Amniotic stem cell (primary cell): Measurements from ENCODE around the gene HSBP1L1.

Source experiments
- DNase-seq: peaks from one replicate; lab custom pipeline; 2025; lab: John Stamatoyannopoulos, UW

Gene HSBP1L1

GRCh38 chr18:79961527-79962291 is 2.7 kb upstream of the HSBP1L1 start:
- no peak for DNase-seq

- no peak for DNase-seq
Measured at GRCh38 chr18:79962311-79962710, 2.1 kb upstream of the HSBP1L1 start.

GRCh38 chr18:79962835-79963657 is 1.4 kb upstream of the HSBP1L1 start:
- DNase-seq: no peak

GRCh38 chr18:79963658-79964329 is 649 bp upstream of the HSBP1L1 start:
- no peak for DNase-seq

- no peak for DNase-seq
Measured at GRCh38 chr18:79965119-79965902, 868 bp downstream of the HSBP1L1 start.

DNA sequence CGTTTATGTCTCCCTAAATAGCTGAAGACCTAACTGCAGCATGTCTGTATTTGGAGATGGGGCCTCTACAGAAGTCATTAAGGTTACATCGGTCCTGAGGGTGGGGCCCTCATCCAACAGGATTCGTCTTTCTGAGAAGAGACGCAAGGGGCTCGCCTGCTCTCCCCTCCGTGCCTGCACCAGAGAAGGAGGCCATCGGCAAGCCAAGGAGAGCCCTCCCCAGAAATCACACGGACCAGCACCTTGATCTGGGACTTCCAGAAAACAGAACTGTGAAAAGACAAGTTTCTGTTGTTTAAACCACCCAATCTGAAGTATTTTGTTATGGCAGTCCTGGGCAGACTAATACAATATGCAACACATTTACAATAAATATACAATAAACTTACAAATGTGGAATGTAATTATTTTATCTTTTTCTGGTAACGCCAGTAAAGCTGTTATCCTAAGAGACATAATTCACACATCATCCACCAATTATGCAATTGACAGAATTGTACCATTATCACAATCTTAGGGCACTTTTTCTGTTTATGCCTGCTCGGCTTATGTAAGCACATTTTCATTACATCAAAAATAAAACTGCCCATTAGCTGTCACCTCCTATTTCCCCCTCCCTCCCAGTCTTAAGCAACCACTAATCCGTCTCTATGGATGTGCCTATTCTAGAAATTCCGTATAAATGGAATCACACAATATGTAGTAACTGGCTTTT is 6.1 kb downstream of the HSBP1L1 start:
- DNase-seq: no peak

DNA sequence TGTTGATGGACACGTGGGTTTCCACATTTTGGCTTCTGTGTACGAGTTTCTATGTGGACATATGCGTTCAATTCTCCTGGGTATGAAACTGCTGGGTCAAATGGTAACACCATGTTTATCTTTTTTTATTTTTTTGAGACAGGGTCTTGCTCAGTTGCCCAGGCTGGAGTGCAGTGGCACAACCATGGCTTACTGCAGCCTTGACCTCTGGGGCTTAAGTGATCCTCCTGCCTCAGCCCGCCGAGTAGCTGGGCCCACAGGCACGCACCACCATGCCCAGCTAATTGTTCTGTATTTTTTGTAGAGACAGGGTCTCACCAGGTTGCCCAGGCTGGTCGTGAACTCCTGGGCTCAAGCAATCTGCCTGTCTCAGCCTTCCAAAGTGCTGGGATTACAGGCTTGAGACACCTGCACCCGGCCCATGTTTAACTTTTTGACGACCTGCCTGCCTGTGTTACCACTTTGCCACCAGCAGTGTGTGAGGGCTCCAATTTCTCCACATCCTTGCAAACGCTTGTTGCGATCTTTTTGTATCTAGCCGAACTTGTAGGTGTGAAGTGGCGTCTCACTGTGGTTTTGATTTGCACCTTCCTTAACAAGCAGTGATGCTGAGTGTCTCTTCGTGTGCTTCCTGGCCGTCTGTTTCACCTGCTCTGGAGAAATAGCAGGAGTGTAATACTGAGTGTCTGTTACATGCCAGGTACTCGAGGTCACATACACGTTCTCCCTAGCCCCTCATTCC is 6.9 kb downstream of the HSBP1L1 start:
- DNase-seq: no peak

- no peak for DNase-seq
Measured at GRCh38 chr18:79971986-79972385, 7.5 kb downstream of the HSBP1L1 start.

GRCh38 chr18:79972720-79973119 is 8.3 kb downstream of the HSBP1L1 start:
- no peak for DNase-seq

DNA sequence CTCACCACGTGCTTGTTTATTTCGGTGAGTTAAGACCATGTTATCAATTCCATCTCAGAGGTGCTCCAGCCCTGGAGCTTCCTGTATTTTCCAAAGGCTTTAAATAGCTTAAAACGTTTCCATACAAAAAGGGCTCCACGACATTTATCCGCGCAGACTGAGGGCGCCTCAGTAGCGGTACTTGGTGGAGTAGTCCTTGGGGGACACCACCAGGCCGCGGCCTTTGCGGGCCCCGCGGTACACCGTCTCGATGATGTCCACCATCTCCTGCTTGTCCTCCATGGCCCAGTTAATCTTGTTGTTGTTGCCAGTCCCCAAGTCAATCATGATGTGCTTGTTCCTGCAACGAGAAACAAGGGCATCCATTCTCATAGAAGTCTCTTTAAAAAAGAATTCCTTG is 9.1 kb downstream of the HSBP1L1 start:
- no peak for DNase-seq

DNA sequence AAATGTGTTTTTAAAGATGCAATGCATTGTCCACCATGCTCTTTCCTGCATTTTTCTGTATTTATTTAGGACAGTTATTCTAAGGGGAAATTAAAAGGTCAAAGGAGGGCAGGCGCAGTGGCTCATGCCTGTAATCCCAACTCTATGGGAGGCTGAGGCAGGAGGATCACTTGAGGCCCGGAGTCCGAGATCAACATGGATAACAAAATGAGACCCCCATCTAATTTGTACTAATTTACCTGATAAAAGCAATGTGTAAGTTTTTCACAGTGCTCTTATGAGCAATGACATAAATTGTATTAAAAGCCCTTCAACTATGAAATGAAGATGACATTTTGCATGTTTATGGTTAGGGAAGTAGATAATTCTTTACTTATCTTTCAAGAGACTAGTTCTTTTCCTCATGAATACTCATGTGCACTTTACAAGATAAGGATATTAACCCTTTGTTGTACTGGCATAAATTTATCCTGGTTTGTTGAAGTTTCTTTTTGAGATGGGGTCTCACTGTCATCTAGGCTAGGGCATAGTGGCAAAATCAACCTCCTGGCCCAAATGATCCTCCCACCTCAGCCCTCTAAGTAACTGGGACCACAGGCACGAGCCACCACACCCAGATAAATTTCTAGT is 9.7 kb downstream of the HSBP1L1 start:
- DNase-seq: no peak

DNA sequence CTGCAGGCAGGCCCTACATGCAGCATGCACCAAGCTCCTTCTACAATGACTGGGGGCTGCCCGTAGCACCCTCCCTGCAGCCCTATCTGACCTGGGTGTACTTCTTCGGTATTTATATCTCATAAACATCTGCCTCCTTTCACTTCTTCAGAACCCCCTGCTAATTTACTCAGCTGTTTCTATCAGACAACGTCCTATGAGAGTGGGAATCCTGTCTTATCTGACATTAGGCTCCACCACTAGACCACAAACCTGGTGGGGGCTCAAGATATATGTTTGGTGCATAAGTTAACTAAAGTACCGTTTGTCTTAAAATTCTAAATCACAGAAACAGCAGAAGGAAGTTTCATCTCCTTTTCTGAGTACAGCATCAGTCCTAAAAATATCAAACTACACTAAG is 10.6 kb downstream of the HSBP1L1 start:
- no peak for DNase-seq

- DNase-seq: no peak
Measured at GRCh38 chr18:79975985-79976680, 11.7 kb downstream of the HSBP1L1 start.

DNA sequence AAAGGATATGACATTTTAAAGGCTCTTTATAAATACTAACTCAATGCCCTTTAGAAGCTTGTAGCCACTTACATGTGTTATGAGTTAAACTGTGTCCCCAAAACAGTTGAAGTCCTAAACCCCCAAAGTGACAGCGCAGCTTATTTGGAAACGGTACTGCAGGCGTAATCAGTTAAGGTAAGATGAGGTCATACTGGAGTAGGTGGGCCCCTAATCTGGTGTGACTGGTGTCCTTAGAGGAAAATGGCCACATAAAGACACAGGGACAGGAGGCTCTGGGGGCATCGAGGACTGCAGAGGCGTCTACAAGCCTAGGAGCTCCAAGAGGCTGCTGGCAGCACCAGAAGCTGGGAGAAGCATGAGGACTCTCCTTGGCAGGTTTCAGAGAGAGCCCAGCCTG is 15.4 kb downstream of the HSBP1L1 start:
- DNase-seq: no peak

DNA sequence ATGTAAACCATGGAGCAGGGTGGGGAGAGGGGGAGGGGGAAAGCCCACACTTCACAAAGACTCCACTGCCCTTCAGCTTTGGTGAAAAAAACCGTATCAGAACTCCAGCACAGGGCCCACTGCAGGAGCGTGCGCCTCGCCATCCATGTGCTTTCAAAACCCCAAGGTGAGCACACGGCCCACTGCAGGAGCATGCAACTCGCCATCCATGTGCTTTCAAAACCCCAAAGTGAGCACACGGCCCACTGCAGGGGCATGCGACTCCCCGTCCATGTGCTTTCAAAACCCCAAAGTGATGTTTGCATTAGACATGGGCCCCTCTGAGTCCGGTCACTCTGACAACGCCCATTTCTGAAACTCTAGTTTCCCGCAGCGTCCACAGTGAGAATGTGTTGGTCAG is 16.1 kb downstream of the HSBP1L1 start:
- no peak for DNase-seq

DNA sequence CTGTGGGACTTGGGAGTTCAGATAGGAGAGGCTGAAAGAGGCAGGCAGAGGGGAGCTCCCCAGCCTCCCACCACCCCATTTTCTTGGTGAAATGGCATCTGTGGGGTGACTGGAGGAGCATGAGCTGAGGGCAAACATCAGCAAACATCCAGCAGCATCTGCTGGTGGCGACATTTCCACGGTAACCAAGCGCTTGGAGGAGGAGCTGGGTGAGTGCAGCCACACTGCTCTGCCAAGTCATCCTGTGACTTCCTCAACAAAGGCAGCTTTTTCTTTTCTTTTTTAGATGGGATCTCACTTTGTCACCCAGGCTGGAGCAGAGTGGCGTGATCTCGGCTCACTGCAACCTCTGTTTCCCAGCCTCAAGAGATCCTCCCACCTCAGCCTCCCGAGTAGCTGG is 18.3 kb downstream of the HSBP1L1 start:
- no peak for DNase-seq

DNA sequence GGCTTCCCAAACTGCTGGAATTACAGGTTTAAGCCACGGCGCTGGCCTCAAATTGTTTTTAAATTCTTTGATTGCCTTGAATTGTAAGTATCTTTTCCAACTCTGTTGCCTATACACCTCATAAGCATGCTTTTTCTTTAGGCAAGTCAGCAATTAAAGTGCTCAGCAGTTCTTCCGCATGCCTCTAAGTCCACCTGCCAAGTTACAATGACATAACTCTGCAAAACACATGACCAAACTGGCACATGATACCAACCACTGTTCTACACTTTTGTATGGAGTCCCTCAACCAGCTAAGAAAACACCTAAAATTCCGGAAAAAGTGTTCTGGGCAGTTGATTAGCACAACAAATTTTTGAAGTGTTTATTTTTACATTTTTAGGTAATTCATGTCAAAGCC is 18.8 kb downstream of the HSBP1L1 start:
- no peak for DNase-seq

GRCh38 chr18:79983793-79984192 is 19.4 kb downstream of the HSBP1L1 start:
- DNase-seq: no peak

- no peak for DNase-seq
Measured at GRCh38 chr18:79985172-79985571, 20.7 kb downstream of the HSBP1L1 start.

DNA sequence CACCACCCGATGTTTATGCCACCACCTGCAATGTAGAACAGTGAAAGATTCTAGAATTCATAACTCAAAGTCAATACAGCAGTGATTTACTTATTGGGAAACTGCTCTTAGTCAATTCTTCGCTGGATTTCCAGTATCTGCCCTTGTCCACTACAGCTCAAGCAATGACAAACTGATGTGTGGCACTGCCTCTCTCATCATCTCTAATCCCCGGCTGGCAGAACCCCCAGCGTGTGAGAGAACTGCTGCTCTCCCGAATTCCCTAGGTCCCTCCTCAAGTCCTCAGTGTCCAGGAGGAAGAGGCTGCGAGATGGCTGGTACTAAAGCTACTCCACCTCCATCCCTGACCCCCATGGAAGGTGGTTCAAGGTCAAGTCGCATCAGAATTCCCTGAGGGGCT is 22.3 kb downstream of the HSBP1L1 start:
- no peak for DNase-seq
